H1 (cell line): ENCODE data around the gene STK11IP. TPM values are rescaled to one million over a fixed set of nuclear protein-coding genes. Genes with fewer than 3 reads are reported as not detected.
A peak's percentile ranks its signal among the peaks of the same experiment; 100 is the strongest.

Source experiments
- CTCF ChIA-PET: fragments of 300-600 bp; sonication (Branson Sonifier 250); formaldehyde crosslinking; loops from one replicate; lab custom pipeline; 2021; ENCODE audit not compliant: partially characterized antibody; lab: Charles Lee
- POLR2A ChIA-PET: fragments of 300-600 bp; sonication (Branson Sonifier 250); formaldehyde crosslinking; loops from one replicate; lab custom pipeline; 2021; ENCODE audit warnings: inconsistent platforms; ENCODE audit not compliant: partially characterized antibody; lab: Charles Lee
- DNase-seq, 2 experiments: peaks; one replicate each; pipeline versions ENCODE4 v3.0.0 to v3.0.0-alpha.2; 2010 to 2022; ENCODE audit warnings: low spot score in 2 of 2, low read depth in 1 of 2, mixed read lengths in 1 of 2
- FAIRE-seq: peaks from 2 replicates; lab custom pipeline; 2011; peaks lifted over from hg19 to GRCh38; lab: Jason Lieb, UNC
- H2AFZ ChIP-seq: 2 replicates; pipeline ENCODE4 v1.8.1; 2012; ENCODE audit warnings: low read length, inconsistent platforms
- H2AK5ac ChIP-seq: 2 replicates; pipeline ENCODE4 v1.6.1; 2013; ENCODE audit warnings: low read depth, low read length
- H2BK120ac ChIP-seq: replicated peaks from 2 replicates; pipeline ENCODE3; 2013; ENCODE audit warnings: low read depth, low read length, inconsistent platforms
- H2BK12ac ChIP-seq: 2 replicates; pipeline ENCODE4 v1.6.1; 2013; ENCODE audit warnings: low read depth, low read length
- H2BK15ac ChIP-seq: 2 replicates; pipeline ENCODE4 v1.6.1; 2013; ENCODE audit warnings: low read length
- H2BK20ac ChIP-seq: 2 replicates; pipeline ENCODE4 v1.6.1; 2013; ENCODE audit warnings: low read length
- H2BK5ac ChIP-seq: 2 replicates; pipeline ENCODE4 v1.6.1; 2013; ENCODE audit warnings: low read depth, low read length
- H3K14ac ChIP-seq: 2 replicates; pipeline ENCODE4 v1.6.1; 2013; ENCODE audit warnings: inconsistent platforms; ENCODE audit not compliant: insufficient read length
- H3K18ac ChIP-seq: 2 replicates; pipeline ENCODE4 v1.6.1; 2013; ENCODE audit warnings: low read length; ENCODE audit errors: extremely low read depth
- H3K23ac ChIP-seq: 2 replicates; pipeline ENCODE4 v1.6.1; 2013; ENCODE audit warnings: inconsistent platforms; ENCODE audit not compliant: insufficient read length
- H3K23me2 ChIP-seq: 2 replicates; pipeline ENCODE4 v1.6.1; 2013; ENCODE audit warnings: low read depth, low read length
- H3K27ac ChIP-seq: 2 replicates; pipeline ENCODE4 v1.6.1; 2011; ENCODE audit warnings: low read depth, low read length, inconsistent platforms
- H3K27me3 ChIP-seq, 4 experiments: replicated peaks in 1 of 4; 1 replicate in 1 of 4; 2 replicates in 3 of 4; pipeline versions ENCODE4 v1.6.1 to v1.8.1; 2011 to 2013; ENCODE audit warnings: low read length in 3 of 4, mild to moderate bottlenecking in 3 of 4, inconsistent platforms in 2 of 4, mixed read lengths in 2 of 4, moderate library complexity in 1 of 4; ENCODE audit not compliant: control insufficient read depth in 3 of 4, insufficient read depth in 3 of 4; ENCODE audit errors: extremely low read depth in 1 of 4
- H3K36me3 ChIP-seq, 4 experiments: 2 replicates each; pipeline versions ENCODE4 v1.6.1 to v1.8.1; 2011 to 2013; ENCODE audit warnings: mild to moderate bottlenecking in 4 of 4, low read length in 3 of 4, moderate library complexity in 2 of 4, control low read depth in 1 of 4, inconsistent platforms in 1 of 4; ENCODE audit not compliant: insufficient read depth in 4 of 4, control insufficient read depth in 2 of 4
- H3K4ac ChIP-seq: replicated peaks from 2 replicates; pipeline ENCODE3; 2013; ENCODE audit warnings: low read length, low read depth, mixed read lengths, inconsistent platforms; ENCODE audit not compliant: insufficient read length
- H3K4me1 ChIP-seq, 4 experiments: replicated peaks in 1 of 4; 1 replicate in 1 of 4; 2 replicates in 3 of 4; pipeline versions ENCODE4 v1.6.1 to v1.8.1; 2011 to 2013; ENCODE audit warnings: low read length in 3 of 4, inconsistent platforms in 2 of 4, mixed read lengths in 1 of 4; ENCODE audit not compliant: insufficient read depth in 4 of 4, control insufficient read depth in 3 of 4
- H3K4me2 ChIP-seq, 2 experiments: 2 replicates each; pipeline versions ENCODE4 v1.6.1 to v1.8.1; 2011 to 2013; ENCODE audit warnings: low read depth in 2 of 2, low read length in 2 of 2, control low read depth in 1 of 2, inconsistent platforms in 1 of 2, mild to moderate bottlenecking in 1 of 2; ENCODE audit not compliant: insufficient read depth in 1 of 2
- H3K4me3 ChIP-seq, 4 experiments: fragments of 200-600, 300-600 bp in 1 of 4; sonication (generic), shearing (Covaris generic), sonication (Bioruptor Twin) in 1 of 4; 2 replicates each; pipeline versions ENCODE4 v1.5.1 to v1.8.1; 2011 to 2016; ENCODE audit warnings: low read length in 4 of 4, low read depth in 3 of 4, control low read depth in 2 of 4, inconsistent platforms in 2 of 4, mild to moderate bottlenecking in 2 of 4, mixed read lengths in 1 of 4, moderate library complexity in 1 of 4; ENCODE audit not compliant: insufficient read depth in 2 of 4; ENCODE audit errors: extremely low read depth in 1 of 4
- H3K56ac ChIP-seq: replicated peaks from 2 replicates; pipeline ENCODE3; 2013; ENCODE audit warnings: low read depth, mild to moderate bottlenecking, mixed read lengths, low read length, inconsistent platforms; ENCODE audit not compliant: insufficient read length
- H3K79me1 ChIP-seq: 2 replicates; pipeline ENCODE4 v1.6.1; 2013; ENCODE audit warnings: low read depth, low read length, control low read depth
- H3K79me2 ChIP-seq, 2 experiments: 2 replicates each; pipeline versions ENCODE4 v1.6.1 to v1.8.1; 2012 to 2013; ENCODE audit warnings: low read length in 2 of 2, mild to moderate bottlenecking in 2 of 2, inconsistent platforms in 1 of 2; ENCODE audit not compliant: insufficient read depth in 2 of 2, control insufficient read depth in 1 of 2
- H3K9ac ChIP-seq, 4 experiments: replicated peaks in 1 of 4; 1 replicate in 1 of 4; 2 replicates in 3 of 4; pipeline versions ENCODE4 v1.6.1 to v1.8.1; 2011 to 2013; ENCODE audit warnings: low read depth in 3 of 4, low read length in 3 of 4, control low read depth in 2 of 4, mild to moderate bottlenecking in 2 of 4, moderate library complexity in 2 of 4, inconsistent platforms in 1 of 4; ENCODE audit errors: extremely low read depth in 1 of 4
- H3K9me3 ChIP-seq, 2 experiments: 2 replicates each; pipeline versions ENCODE4 v1.6.1 to v1.8.1; 2012 to 2013; ENCODE audit warnings: mild to moderate bottlenecking in 2 of 2, moderate library complexity in 2 of 2, control low read depth in 1 of 2, inconsistent platforms in 1 of 2, low read depth in 1 of 2, low read length in 1 of 2, mixed read lengths in 1 of 2; ENCODE audit not compliant: insufficient read depth in 2 of 2
- H4K20me1 ChIP-seq, 2 experiments: replicated peaks in 1 of 2; 2 replicates each; pipeline versions ENCODE3 to v1.8.1; 2011 to 2013; ENCODE audit warnings: inconsistent platforms in 2 of 2, low read length in 2 of 2, mild to moderate bottlenecking in 1 of 2; ENCODE audit not compliant: insufficient read depth in 2 of 2, control insufficient read depth in 1 of 2
- H4K5ac ChIP-seq: 2 replicates; pipeline ENCODE4 v1.6.1; 2013; ENCODE audit warnings: low read length, low read depth, mixed read lengths, inconsistent platforms; ENCODE audit not compliant: insufficient read length
- H4K8ac ChIP-seq: 2 replicates; pipeline ENCODE4 v1.8.0; 2013; ENCODE audit warnings: mild to moderate bottlenecking, moderate library complexity, low read length, inconsistent platforms; ENCODE audit not compliant: insufficient read depth; ENCODE audit errors: extremely low read depth
- H4K91ac ChIP-seq: replicated peaks from 2 replicates; pipeline ENCODE3; 2013; ENCODE audit warnings: low read length, mixed read lengths, inconsistent platforms; ENCODE audit not compliant: insufficient read length
- POLR2AphosphoS5 ChIP-seq: IDR thresholded peaks from 2 replicates; pipeline ENCODE4 v1.6.1; 2011; ENCODE audit warnings: low read depth, low read length
- WGBS, 2 experiments: shearing (Covaris generic) in 1 of 2; methylation state at CpG; one replicate each; pipeline versions ENCODE4 v1.1.6 to v1.1.7; 2013 to 2015; ENCODE audit warnings: low lambda C conversion rate in 2 of 2, mixed read lengths in 2 of 2, inconsistent platforms in 1 of 2, low coverage in 1 of 2, missing lambda C conversion rate in 1 of 2; ENCODE audit not compliant: insufficient replicate concordance in 2 of 2, insufficient coverage in 1 of 2, insufficient read length in 1 of 2; ENCODE audit errors: extremely low coverage in 1 of 2, missing lambda C conversion rate in 1 of 2; 5-methylcytosine and 5-hydroxymethylcytosine counted together
- polyA plus RNA-seq, 7 experiments: library from polyadenylated mRNA; depleted of rRNA in 3 of 7; stranded (reverse) in 5 of 7; unstranded in 2 of 7; fragments of >200 nt in 5 of 7; fragments of 200-250 nt in 2 of 7; gene quantifications; 1 replicate in 5 of 7; 2 replicates in 1 of 7; 4 replicates in 1 of 7; pipeline versions ENCODE4 v1.2.1 to v1.2.3, GENCODE V29; 2011 to 2013; ENCODE audit warnings: missing spikeins in 2 of 7, mixed read lengths in 2 of 7
- total RNA-seq: library from RNA; stranded (reverse); fragmentation: NEBNext Ultra II Directional; extraction: Animal tissue kit (Norgen Biotek cat#: 25700); gene quantifications from 2 replicates; pipeline ENCODE4 v1.2.1, GENCODE V29; 2021
- TF ChIP-seq, protein P1 (sequence below): IDR thresholded peaks from 2 replicates; pipeline ENCODE4 v1.6.1; 2011; ENCODE audit warnings: low read depth, mild to moderate bottlenecking, low read length; ENCODE audit not compliant: insufficient read depth

STK11IP gene
- total and polyA plus RNA-seq, 2 of the 8 experiments (the other 6 are each of a cell fraction or from before 2014, with no cell fraction given), result 18.5 to 29.6 TPM

DNA sequence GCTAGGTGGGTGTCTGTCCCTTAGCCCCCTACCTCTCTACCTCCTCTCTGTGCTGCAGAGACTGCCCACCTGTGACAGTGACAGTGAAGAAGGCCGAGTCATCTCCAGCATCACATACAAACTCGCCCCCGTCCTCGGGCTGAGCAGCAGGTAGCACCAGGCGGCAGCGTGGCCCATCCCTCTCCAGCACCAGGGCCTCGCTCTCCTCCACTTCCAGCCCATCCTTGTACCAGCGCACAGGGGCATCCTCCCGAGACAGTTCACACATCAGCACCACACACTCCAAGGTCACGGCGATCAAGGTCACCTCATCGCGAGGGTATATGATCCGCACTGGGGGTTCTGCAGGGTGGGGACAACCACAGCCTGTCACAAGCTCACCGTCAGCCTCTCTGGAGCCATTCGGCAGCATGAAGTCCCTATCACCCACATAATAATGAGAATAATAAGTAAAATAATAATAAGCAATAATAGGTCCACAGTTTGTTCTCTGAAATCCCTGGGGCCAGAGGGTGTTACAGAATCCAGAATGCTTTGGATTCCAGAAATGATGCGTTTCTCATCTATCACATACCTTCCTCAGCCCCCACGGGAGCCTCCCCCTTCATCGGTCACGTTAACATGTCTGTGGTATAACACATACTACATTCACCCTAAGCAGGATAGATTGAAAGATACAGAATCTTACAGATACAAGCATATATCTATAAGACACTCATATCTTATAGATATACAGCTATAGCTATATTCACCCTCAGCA is 38.3 kb upstream of the STK11IP start:
- H2BK15ac ChIP-seq, result no peak overlapping the region; the same call in 1 of the 2 replicates
- DNase-seq (no peak), FAIRE-seq (no peak)
- no peak overlapping the region for H3K4me3 ChIP-seq
- H3K4me1 ChIP-seq, result peaks cover 5 to 36% (median 30%) of the 10 kb centered on the region in 4 experiments
- no peak overlapping the region for H3K4me2 ChIP-seq
- no peak overlapping the region for H3K4ac ChIP-seq
- H3K27me3 ChIP-seq, result no peaks in the 10 kb centered on the region; a peak in 2 of 7 replicates
- no peaks in the 10 kb centered on the region for H3K23me2 ChIP-seq
- no peak overlapping the region for H4K8ac ChIP-seq
- peak overlapping the region; percentile 82 for H4K91ac ChIP-seq
- no peak overlapping the region for H3K23ac ChIP-seq
- H2BK20ac ChIP-seq, result no peak overlapping the region
- H3K36me3 ChIP-seq, result peaks cover 0 to 21% (median 9%) of the 10 kb centered on the region in 4 experiments; a peak in 5 of 8 replicates
- H4K20me1 ChIP-seq, result peaks cover 0 to 2% of the 10 kb centered on the region in 2 experiments
- 0 out of 2 replicates have a peak, but pooled peaks cover under 1% of the 10 kb centered on the region for H3K79me1 ChIP-seq
- 90% methylated on average over 16 of the region's 20 CpGs; no CpG with 5 or more reads in 1 of the 2 experiments for whole genome bisulfite sequencing, 2 experiments
- no peak overlapping the region for H3K27ac ChIP-seq
- H2AK5ac ChIP-seq, result peak overlapping the region; percentile 69; the same call in 1 of the 2 replicates
- H3K9ac ChIP-seq, result no peak overlapping the region
- no peak overlapping the region for H2BK120ac ChIP-seq
- H4K5ac ChIP-seq, result no peak overlapping the region
- CTCF ChIA-PET, result interaction anchor here (0.6 to 19.7 kb wide), 37 partner anchors 9 to 170 kb away, joined by 3 to 293 read pairs (median 8); partner anchors contain the start of genes ASIC4, CHPF, DNPEP and INHA
- H2BK5ac ChIP-seq, result peak overlapping the region; percentile 46; the same call in 1 of the 2 replicates
- peaks cover 0 to 2% of the 10 kb centered on the region in 2 experiments; a peak in 1 of 4 replicates for H3K79me2 ChIP-seq
- POLR2A ChIA-PET, result interaction anchor here (0.8 to 17.5 kb wide), 7 partner anchors 8 to 50 kb away, joined by 3 to 293 read pairs (median 44); partner anchors contain the start of genes CHPF, INHA, OBSL1 and STK11IP
- no peak overlapping the region for H3K56ac ChIP-seq
- no peak overlapping the region for H3K18ac ChIP-seq
- TF ChIP-seq, protein P1, sequence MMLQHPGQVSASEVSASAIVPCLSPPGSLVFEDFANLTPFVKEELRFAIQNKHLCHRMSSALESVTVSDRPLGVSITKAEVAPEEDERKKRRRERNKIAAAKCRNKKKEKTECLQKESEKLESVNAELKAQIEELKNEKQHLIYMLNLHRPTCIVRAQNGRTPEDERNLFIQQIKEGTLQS, result no peak
- peak; percentile 45; the same call in 1 of the 2 replicates for TF ChIP-seq POLR2AphosphoS5
- H2BK12ac ChIP-seq, result 0 out of 2 replicates have a peak overlapping the region, but pooled peaks have one; percentile 30
- H3K9me3 ChIP-seq, result no peaks in the 10 kb centered on the region
- no peak overlapping the region for H3K14ac ChIP-seq
- no peak overlapping the region for H2AFZ ChIP-seq
